GM10847 (cell line): ENCODE data around the gene DUSP22.

ENCODE experiments used
- POLR2A ChIP-seq: IDR thresholded peaks from 2 replicates; pipeline ENCODE4 v1.6.1; 2011; ENCODE audit not compliant: insufficient read length; ENCODE audit errors: extremely low read depth

The DUSP22 gene

GRCh38 chr6:322259-322930 is 30.1 kb downstream of the DUSP22 start:
- TF ChIP-seq POLR2A = no peak

DNA sequence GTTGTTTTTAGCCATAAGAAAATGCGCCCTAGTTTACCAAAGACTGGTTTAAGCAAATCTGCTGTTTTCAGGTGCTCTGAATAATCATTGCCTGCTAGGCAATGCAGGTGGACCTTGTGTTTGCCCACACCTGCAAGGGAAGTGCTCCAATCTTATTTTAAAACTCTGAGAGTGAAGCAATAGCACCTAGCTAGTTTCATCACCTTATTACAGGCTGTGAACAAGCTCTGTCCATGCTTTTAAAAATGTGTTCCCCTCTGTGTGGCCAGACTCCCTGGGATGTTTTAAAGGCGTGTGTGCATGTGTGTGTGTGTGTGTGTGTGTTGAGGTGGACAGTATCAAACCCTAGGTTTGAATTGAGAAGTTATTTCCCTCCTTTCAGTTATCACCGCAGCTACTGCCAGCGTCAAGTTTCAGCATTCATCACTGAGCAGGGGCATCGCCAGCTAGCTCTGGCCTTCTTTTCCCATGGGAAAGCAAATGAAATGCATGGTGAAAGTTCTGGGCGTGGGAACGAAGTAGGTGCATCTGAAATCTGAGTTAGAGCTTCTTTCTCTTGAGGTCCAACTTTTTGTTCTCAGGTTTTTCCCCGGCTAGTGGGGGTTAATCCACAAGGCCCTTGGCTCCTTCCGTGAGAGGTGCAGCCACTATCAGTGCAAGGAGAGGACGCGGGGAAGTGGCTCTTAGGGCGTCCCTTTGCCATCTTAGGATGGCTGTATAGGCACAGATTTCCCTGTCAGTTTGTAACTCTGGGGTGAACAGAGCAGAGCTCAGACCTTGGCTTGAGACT is 30.8 kb downstream of the DUSP22 start:
- TF ChIP-seq POLR2A = no peak

DNA sequence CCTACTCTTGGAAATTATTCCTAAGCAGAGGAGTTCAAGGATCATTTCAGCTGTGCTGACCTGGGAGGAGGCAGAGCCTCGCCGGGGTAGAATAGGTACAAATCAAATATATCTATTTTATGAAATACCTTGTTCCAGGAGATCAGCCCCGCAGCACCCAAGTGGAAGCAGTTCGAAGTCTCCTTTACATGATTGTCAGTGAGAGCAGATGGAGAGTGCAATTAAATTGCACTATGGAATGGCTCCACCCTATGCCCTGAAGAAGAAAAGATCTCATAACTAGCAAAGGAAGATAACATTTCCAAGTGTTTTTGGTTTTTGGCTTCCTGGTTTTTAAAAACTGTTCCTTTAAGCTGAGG is 31.4 kb downstream of the DUSP22 start:
- TF ChIP-seq POLR2A = no peak

DNA sequence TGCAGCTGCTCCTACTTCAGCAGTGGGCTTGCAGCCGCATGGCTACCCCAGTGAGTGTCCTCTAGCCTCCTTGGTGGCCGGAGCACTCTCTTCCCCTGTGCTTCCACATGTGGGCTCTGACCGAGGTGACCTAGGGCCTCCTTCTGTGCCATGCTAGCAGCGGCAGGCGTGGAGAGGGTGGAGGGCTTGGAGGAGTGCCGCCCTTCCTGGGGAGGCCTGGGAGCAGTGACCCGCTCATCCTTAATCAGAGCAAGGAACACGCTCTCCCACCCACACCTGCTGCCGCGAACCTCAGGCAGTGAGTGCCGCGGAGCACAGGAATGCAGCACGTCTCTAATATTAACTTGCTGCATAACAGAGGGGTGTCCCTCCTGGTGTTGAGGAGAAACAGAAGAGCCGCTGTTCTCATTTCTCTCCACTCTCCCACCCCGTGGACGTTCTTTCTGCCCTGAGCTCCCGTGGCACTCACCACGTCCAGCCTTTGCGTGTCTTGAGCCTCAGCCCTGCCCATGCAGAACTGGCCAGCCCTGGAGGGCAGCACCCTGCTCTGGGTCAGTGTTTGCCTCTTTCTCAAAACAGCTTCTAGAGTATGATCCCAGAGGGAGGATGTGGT is 31.9 kb downstream of the DUSP22 start:
- no peak for TF ChIP-seq POLR2A

- no peak for TF ChIP-seq POLR2A
These were observed 32.4 kb downstream of the DUSP22 start for GRCh38 chr6:324729-325125.

GRCh38 chr6:326896-327537 is 34.7 kb downstream of the DUSP22 start:
- TF ChIP-seq POLR2A = no peak

GRCh38 chr6:327538-328116 is 35.3 kb downstream of the DUSP22 start:
- TF ChIP-seq POLR2A = no peak

- peak; percentile 23 for TF ChIP-seq POLR2A
These were observed 35.9 kb downstream of the DUSP22 start for GRCh38 chr6:328136-328670.

DNA sequence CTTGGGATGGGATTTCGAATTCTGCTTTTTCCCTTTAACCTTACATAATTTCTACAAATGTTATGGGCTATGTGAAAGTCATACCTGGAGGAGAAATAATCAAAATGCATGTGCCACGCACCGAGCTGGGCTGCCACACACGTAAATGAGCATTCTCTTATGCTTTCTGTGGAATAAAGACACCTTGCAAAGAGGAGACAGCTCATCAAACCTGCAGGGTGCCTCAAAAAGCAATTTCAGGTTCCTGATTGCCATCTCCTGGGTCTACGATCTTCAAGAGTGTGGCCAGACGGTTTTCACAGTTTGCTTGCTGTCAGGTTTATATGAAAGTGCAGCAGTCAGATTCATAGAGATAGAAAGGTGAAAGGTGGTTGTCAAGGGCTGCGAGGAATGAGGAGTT is 36.6 kb downstream of the DUSP22 start:
- no peak for TF ChIP-seq POLR2A

GRCh38 chr6:329888-330691 is 37.8 kb downstream of the DUSP22 start:
- no peak for TF ChIP-seq POLR2A

DNA sequence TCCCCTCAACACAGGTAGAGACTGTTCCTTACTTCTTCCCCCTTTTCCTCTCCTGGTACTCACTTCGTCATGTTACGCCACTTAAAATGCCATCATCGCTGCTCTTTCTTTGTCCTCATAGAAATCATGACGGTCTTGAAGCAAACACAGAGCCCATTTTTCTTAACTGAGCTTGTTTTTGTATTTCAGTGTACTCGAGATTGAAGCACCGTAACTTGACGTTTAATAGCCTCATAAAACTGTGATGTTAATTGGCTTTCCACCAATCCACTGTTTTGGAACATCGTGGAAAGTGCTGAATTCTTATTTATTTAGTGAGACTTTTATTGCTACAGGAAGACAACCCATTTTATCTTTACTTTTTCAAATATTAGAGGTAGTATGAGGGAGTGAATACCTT is 38.7 kb downstream of the DUSP22 start:
- no peak for TF ChIP-seq POLR2A

GRCh38 chr6:331622-332521 is 39.6 kb downstream of the DUSP22 start:
- peak; percentile 41 for TF ChIP-seq POLR2A

DNA sequence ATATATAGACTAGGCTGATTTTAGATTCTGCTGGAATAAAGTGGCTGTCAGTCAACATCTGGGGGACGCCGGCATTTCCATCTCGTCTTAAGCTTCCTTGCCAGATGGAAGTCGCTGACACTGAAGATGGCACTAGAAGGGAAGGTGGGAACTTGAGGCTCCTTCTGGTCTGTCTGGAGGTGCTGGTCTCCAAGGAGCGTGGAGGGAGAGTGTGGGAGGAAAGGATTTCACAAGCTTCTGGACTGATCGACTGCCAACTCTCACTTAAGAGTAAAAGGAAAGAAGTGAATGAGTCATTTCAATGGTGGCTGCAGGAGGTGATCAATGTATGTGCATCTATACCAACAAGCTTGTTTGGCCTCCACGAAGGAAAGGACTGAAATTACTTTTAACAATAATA is 40.4 kb downstream of the DUSP22 start:
- TF ChIP-seq POLR2A = no peak
